GM21526 (cell line): ENCODE data around the gene DIRAS1.
"Not testable (repeated sequence)": the region's sequence is repeated elsewhere in the genome, so short reads cannot be mapped to it uniquely, and the experiment has no call there.

Experiments
- ATAC-seq: cut with Tn5 transposase; IDR thresholded peaks from one replicate; pipeline ENCODE4 v1.9.1; 2021; ENCODE audit warnings: moderate library complexity; ENCODE audit not compliant: unreplicated experiment, low FRiP score

The DIRAS1 gene

GRCh38 chr19:2686360-2686759 is 34.8 kb downstream of the DIRAS1 start:
- ATAC-seq = no peak

GRCh38 chr19:2685204-2685704 is 35.9 kb downstream of the DIRAS1 start:
- no peak for ATAC-seq

DNA sequence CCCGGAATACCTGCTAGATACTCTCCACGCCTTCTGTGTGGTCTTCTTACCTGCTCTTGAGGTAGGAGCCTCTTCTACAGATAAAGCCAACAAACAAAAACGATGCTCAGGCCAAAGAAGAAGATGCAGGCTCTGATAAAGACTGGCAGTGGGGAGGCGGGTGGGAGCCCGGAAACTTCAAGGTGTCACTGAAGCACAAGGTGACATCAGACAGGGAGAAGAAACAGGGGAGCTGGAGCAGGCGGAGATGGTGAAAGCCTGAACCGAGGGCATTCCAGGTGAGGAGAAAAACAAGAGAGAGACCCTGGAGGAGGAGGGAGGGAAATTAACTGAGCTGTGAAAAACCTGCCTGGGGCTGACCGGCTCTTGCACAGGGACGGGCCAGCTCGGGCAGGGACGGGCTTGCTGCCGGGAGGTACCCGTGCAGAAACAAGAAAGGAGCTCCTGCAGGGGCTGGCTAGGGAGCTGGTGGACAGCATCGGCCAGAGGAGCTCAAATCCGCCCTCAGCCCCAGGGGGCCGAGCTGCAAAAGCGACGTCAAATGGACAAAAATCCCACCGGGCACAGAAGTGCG is 37.7 kb downstream of the DIRAS1 start:
- no peak for ATAC-seq

DNA sequence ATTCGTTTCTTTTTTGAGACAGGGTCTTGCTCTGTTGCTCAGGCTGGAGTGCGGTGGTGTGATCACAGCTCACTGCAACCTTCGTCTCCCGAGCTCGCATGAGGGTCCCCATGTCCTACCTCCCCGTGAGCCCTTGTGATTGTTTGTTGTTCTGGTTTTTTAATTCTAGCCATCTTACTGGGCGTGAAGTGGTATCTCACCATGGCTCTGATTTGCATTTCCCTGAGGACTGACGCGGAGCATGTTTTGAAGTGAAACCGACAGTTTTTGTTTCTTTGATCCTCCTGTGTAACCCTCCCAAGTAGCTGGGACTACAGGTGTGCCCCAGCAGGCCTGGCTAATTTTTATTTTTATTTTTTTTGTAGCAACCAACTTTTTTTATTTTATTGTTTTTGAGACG is 40.4 kb downstream of the DIRAS1 start:
- no peak for ATAC-seq

DNA sequence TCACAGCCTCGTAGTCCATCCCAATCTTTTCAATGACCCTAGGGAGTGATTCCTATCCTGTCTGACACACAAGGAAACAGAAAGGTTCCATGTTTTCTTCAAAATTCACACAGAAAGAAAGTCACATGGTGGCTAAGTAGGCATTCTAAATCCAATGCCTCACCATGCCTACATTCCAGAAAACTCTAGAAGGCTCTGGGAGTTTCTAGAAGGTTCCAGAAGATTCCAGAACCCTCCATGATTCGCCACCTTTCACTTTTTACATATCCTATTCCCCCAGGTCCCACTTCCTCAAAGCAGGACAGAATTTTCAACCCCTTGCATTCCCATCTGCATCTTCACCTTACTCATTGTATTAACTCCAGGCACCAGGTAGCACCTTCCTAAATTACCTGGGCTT is 41.7 kb downstream of the DIRAS1 start:
- no peak for ATAC-seq

- not testable (repeated sequence) for ATAC-seq
These were observed 42.2 kb downstream of the DIRAS1 start for GRCh38 chr19:2678948-2679347.

- no peak for ATAC-seq
These were observed 43.0 kb downstream of the DIRAS1 start for GRCh38 chr19:2678044-2678671.

DNA sequence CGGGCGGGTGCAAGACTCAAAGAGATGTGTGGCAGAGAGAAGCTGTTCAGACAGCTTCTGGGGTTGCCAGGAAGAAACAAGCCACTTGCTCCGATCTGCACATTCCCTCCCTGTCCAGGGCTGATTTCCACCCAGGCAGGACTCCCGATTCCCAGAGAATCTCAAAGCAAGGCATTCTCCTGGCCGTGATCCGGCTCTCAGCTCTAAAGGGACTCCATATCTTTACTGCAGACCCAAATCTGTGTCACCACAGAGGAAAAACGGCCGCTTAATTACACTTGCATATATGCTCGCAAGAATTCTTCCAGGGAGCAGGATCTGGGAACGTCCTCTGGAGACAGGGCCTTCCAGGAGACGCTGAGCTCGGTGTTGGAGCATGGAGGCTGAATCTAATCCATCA is 44.3 kb downstream of the DIRAS1 start:
- no peak for ATAC-seq

DNA sequence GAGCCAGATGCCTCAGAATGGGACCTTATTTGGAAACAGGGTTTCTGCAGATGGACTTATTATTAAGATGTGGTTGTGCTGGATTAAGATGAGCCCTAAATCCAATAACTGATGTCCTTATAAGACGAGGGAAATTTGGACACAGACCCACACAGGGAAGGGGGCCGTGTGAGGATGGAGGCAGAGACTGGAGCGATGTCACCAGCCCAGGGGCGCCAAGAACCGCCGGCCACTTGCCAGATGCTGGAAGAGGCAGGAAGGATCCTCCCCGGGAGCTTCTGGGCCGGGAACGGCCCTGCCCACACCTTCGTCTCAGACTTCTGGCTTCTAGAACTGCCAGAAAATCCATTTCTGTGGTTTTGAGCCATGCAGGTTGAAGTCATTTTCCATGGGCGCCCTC is 45.3 kb downstream of the DIRAS1 start:
- no peak for ATAC-seq

DNA sequence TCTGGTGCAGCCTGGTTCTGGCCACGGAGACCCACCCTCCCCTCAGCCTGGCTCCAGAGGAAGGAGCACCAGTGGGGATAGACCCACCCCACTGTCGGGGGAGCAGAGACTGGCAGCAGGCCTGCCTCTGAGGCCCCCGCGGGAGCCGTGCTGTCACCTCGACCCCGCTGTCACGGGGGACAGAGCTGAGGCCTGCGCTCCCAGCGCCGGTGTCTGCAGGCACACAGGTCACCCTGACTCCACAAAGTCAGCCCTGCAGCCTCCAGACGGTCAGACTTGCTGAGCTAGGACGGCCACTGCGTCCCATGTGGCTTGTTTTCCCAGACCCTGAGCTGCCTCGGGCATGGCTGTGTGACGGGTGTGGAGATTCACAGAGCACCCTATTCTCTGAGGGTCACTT is 51.0 kb downstream of the DIRAS1 start:
- ATAC-seq = no peak

DNA sequence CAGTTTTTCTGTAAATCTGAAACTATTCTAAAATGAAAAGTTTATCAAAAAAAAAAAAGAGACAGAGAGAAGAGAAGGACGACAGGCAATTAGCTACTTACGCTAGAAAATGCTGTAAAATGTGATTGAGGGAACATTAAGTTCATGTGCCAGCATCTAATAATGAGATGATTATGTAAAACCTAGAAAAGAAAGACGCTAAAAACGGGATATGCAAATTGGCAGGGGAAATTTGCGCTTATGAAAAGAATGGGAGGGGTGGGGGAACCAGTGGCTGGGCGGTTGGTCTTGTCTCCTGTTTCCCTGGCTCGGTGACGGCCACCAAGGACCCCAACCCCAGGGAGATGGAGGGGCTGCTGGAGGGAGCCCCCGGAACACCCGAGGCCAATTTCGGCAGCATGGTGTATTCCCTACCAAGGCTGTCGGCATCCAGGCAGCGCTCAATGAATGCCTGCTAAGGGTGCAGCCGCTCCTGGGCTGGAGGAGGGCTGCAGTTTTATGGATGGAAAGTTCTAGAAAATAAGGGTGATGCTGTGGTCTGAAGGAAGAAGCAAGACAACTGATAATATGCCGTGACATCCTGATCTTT is 52.9 kb downstream of the DIRAS1 start:
- ATAC-seq = no peak

DNA sequence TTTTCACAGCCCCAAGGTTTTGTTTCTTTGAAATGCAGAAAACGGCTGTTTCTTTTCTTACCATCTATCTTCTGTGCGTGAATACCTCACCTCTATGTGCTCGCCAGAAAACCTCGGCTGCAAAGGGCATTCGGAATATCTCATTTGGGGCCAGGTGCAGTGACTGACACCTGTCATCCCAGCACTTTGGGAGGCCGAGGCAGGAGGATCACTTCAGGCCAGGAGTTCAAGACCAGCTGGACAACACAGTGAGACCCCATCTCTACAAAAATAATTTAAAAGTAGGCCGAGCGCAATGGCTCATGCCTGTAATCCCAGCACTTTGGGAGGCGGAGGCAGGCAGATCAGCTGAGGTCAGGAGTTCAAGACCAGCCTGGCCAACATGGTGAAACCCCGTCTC is 53.8 kb downstream of the DIRAS1 start:
- ATAC-seq = not testable (repeated sequence)

GRCh38 chr19:2666344-2666994 is 54.7 kb downstream of the DIRAS1 start:
- ATAC-seq = no peak

GRCh38 chr19:2665103-2665502 is 56.1 kb downstream of the DIRAS1 start:
- ATAC-seq = no peak
